Caki2 (cell line): ENCODE data around the gene BCKDHB. TPM values are rescaled to one million over a fixed set of nuclear protein-coding genes. Genes with fewer than 3 reads are reported as not detected.
"Not testable (repeated sequence)": the region's sequence is repeated elsewhere in the genome, so short reads cannot be mapped to it uniquely, and the experiment has no call there.

Source experiments
- DNase-seq: peaks from one replicate; pipeline ENCODE4 v3.0.0-alpha.2; 2015; ENCODE audit warnings: low read depth
- in situ Hi-C: cut with HindIII; loops from 2 replicates; pipeline ENCODE4 v1.10.0; 2016; ENCODE audit warnings: low sequenced_read_pairs, low pct_unique_long_range_greater_than_20kb, mixed read lengths
- total RNA-seq: library from RNA; depleted of rRNA; stranded (reverse); fragments of >200 nt; shearing (Covaris generic); gene quantifications from 2 replicates; pipeline ENCODE4 v1.2.3, GENCODE V29; 2014; ENCODE audit warnings: low replicate concordance

The BCKDHB gene
- total RNA-seq, 1 experiment from 2014 or later, result 13.9 TPM

GRCh38 chr6:80282913-80283554 is 176.6 kb downstream of the BCKDHB start:
- in situ Hi-C loops, result no loop called here
- no peak for DNase-seq

GRCh38 chr6:80287112-80287511 is 180.6 kb downstream of the BCKDHB start:
- in situ Hi-C loops, result no loop called here
- no peak for DNase-seq

GRCh38 chr6:80287607-80288006 is 181.1 kb downstream of the BCKDHB start:
- DNase-seq, result no peak
- in situ Hi-C loops, result no loop called here

GRCh38 chr6:80289727-80290126 is 183.3 kb downstream of the BCKDHB start:
- in situ Hi-C loops, result no loop called here
- DNase-seq, result no peak

GRCh38 chr6:80294531-80294930 is 188.1 kb downstream of the BCKDHB start:
- in situ Hi-C loops, DNase-seq: not testable (repeated sequence)

GRCh38 chr6:80302716-80303115 is 196.2 kb downstream of the BCKDHB start:
- no peak for DNase-seq
- in situ Hi-C loops, result no loop called here

GRCh38 chr6:80304014-80304413 is 197.5 kb downstream of the BCKDHB start:
- no peak for DNase-seq
- in situ Hi-C loops, result no loop called here

GRCh38 chr6:80314531-80314930 is 208.1 kb downstream of the BCKDHB start:
- no peak for DNase-seq
- in situ Hi-C loops, result no loop called here

GRCh38 chr6:80316686-80317231 is 210.3 kb downstream of the BCKDHB start:
- DNase-seq, result no peak
- in situ Hi-C loops, result no loop called here

- no peak for DNase-seq
- in situ Hi-C loops, result no loop called here
These were observed 212.7 kb downstream of the BCKDHB start for GRCh38 chr6:80319196-80319595.

- DNase-seq, result no peak
- in situ Hi-C loops, result no loop called here
These were observed 214.5 kb downstream of the BCKDHB start for GRCh38 chr6:80321011-80321410.

- in situ Hi-C loops, result no loop called here
These were observed 219.3 kb downstream of the BCKDHB start for GRCh38 chr6:80325742-80326141.

GRCh38 chr6:80328652-80329051 is 222.2 kb downstream of the BCKDHB start:
- no peak for DNase-seq
- in situ Hi-C loops, result no loop called here

More at GRCh38 chr6:80325742-80326141, 219.3 kb downstream of the BCKDHB start:
- no peak for DNase-seq

GRCh38 chr6:80329496-80329895 is 223.0 kb downstream of the BCKDHB start:
- DNase-seq, result no peak
- in situ Hi-C loops, result no loop called here

GRCh38 chr6:80330961-80331360 is 224.5 kb downstream of the BCKDHB start:
- DNase-seq, result no peak
- in situ Hi-C loops, result no loop called here

- in situ Hi-C loops, result no loop called here
- DNase-seq, result no peak
These were observed 225.1 kb downstream of the BCKDHB start for GRCh38 chr6:80331522-80331921.

- in situ Hi-C loops, result no loop called here
These were observed 225.5 kb downstream of the BCKDHB start for GRCh38 chr6:80331974-80332373.

GRCh38 chr6:80333342-80333741 is 226.9 kb downstream of the BCKDHB start:
- in situ Hi-C loops, result no loop called here
- no peak for DNase-seq

More at GRCh38 chr6:80331974-80332373, 225.5 kb downstream of the BCKDHB start:
- DNase-seq, result no peak

GRCh38 chr6:80335121-80335531 is 228.7 kb downstream of the BCKDHB start:
- DNase-seq, result no peak
- in situ Hi-C loops, result no loop called here

GRCh38 chr6:80336911-80337310 is 230.4 kb downstream of the BCKDHB start:
- in situ Hi-C loops, result no loop called here

More at GRCh38 chr6:80336911-80337310, 230.4 kb downstream of the BCKDHB start:
- no peak for DNase-seq
